ENCODE results near the gene SLC13A4.

GRCh38 chr7:135684136-135684535, 43.9 kb downstream of the SLC13A4 start:
- TF ChIP-seq GATA2 (IDR thresholded peaks at IDR 0.05; ENCODE audit: insufficient read depth, insufficient read length, low read depth, low read length) (no peak), EZH2 (IDR thresholded peaks at IDR 0.05; ENCODE audit: borderline replicate concordance, low read depth, low read length, severe bottlenecking) (no peak), POLR2A (IDR thresholded peaks at IDR 0.05; ENCODE audit: low read depth, low read length) (no peak), CTCF (IDR thresholded peaks at IDR 0.05; ENCODE audit: extremely low read depth in 1 of 2, insufficient read depth in 1 of 2, low read depth in 1 of 2, low read length in 2 of 2) (no peak), POLR2AphosphoS5 (IDR thresholded peaks at IDR 0.05; ENCODE audit: insufficient read depth, low read depth, low read length) (peak; percentile 29), MYC (IDR thresholded peaks at IDR 0.05; ENCODE audit: low read depth, low read length) (no peak), FOS (IDR thresholded peaks at IDR 0.05; ENCODE audit: borderline replicate concordance, insufficient read depth, low read length) (no peak)
- TF ChIP-seq, protein P1, sequence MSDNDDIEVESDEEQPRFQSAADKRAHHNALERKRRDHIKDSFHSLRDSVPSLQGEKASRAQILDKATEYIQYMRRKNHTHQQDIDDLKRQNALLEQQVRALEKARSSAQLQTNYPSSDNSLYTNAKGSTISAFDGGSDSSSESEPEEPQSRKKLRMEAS (IDR thresholded peaks at IDR 0.05; ENCODE audit: insufficient read depth, insufficient read length), result no peak
